HL-60 (cell line): Measurements from ENCODE around the gene STAP1.

Experiments
- CTCF ChIP-seq: IDR thresholded peaks from one replicate; pipeline ENCODE4 v1.5.1; 2011; ENCODE audit warnings: low read length, control low read depth, inconsistent platforms; ENCODE audit not compliant: insufficient read depth
- POLR2AphosphoS5 ChIP-seq: IDR thresholded peaks from 2 replicates; pipeline ENCODE4 v1.6.1; 2012; ENCODE audit warnings: low read depth
- REST ChIP-seq: IDR thresholded peaks from 2 replicates; pipeline ENCODE4 v1.6.1; 2012; ENCODE audit warnings: low read depth; ENCODE audit not compliant: insufficient replicate concordance

GRCh38 chr4:67593741-67594175 is 35.2 kb downstream of the STAP1 start:
- no peak for TF ChIP-seq CTCF
- TF ChIP-seq POLR2AphosphoS5: no peak
- no peak for TF ChIP-seq REST
